HPDE6-E6E7 (cell line): ENCODE results near the gene PLD1.

Experiments used
- DNase-seq: peaks from one replicate; pipeline ENCODE4 v3.0.0; 2011; ENCODE audit warnings: missing footprints; ENCODE audit errors: extremely low spot score

PLD1 gene

GRCh38 chr3:171792531-171792930 is 17.8 kb downstream of the PLD1 start:
- no peak for DNase-seq

DNA sequence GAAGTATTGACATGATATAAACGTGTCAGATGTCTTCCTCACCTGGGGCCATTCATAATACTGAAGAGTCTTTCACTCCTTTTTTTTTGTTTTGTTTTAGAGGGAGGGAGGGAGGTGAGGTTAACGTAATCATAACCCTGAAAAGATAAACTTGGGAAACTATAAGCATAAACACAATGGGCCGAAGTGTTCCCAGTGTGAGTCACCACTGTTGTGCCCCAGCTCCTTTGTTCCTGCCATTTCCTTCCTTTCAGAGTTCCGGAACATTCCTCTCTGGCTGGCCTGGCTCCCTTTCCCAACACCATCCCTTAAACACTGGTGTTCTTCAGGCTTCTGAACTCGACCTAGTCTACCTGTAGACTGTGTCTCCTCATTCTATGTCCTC is 18.6 kb downstream of the PLD1 start:
- no peak for DNase-seq

DNA sequence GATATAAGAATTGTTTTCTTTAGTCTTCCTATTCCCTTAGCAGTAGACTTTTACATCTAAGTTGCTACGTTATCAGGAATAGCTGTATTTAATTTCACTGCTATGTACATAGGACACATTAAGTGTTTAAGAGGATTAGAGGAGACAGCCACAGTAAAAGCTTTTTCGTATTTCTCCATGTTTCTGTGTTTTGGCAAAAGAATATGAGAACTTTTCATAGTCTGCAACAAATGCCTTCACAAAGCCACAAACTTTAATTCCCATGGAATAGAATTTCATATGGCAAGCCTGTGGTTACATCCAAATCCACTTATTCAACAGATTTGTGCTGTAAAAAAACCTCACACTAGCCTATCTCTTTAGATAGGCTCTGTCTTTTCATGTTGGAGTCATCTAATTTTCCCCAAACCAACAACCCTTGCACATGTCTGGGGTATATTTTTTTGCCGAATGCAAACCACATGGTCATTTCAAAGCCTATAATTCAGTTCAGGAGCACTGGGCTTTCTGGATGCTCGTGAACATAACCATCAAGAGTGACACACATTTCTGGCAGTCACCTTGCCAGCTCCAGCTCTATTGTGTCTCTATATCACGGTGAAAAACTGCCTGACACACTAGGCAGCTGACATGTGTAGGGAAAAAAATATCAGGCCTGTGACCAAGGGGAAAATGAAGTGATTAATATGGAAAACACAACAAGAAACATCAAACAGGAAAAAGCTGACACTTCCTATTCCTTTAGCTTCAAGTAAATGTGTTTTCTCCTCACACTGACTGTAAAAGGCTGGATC is 19.2 kb downstream of the PLD1 start:
- DNase-seq = no peak

GRCh38 chr3:171790574-171790897 is 19.7 kb downstream of the PLD1 start:
- DNase-seq = no peak

GRCh38 chr3:171789759-171790505 is 20.4 kb downstream of the PLD1 start:
- no peak for DNase-seq

- no peak for DNase-seq
Observed at GRCh38 chr3:171788546-171789351, 21.5 kb downstream of the PLD1 start.

GRCh38 chr3:171786997-171787396 is 23.3 kb downstream of the PLD1 start:
- DNase-seq = no peak

GRCh38 chr3:171784937-171785336 is 25.3 kb downstream of the PLD1 start:
- DNase-seq = no peak

GRCh38 chr3:171784387-171784786 is 25.9 kb downstream of the PLD1 start:
- no peak for DNase-seq

- DNase-seq = no peak
Observed at GRCh38 chr3:171783626-171784025, 26.7 kb downstream of the PLD1 start.

- DNase-seq = no peak
Observed at GRCh38 chr3:171783086-171783485, 27.2 kb downstream of the PLD1 start.

GRCh38 chr3:171782617-171783016 is 27.7 kb downstream of the PLD1 start:
- no peak for DNase-seq

GRCh38 chr3:171781711-171782127 is 28.6 kb downstream of the PLD1 start:
- DNase-seq = no peak

DNA sequence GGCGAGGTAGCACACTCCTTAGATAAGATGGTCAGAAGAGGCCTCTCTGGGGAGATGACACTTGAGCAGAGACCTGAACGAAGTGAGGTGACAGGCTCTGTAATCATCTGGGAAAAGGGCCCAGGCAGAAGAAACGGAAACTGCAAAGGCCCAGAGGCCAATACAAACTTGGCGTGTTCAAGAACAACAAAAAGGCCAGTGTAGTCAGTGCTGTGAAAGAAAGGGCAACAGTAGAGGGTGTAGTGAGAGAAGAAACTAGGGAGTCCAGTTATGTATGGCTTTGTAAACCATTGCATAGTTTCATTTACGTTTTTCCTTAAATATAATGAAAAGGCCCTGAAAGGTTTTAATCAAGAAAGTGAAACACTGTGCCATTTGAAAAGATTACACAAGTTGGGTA is 31.8 kb downstream of the PLD1 start:
- DNase-seq = no peak

DNA sequence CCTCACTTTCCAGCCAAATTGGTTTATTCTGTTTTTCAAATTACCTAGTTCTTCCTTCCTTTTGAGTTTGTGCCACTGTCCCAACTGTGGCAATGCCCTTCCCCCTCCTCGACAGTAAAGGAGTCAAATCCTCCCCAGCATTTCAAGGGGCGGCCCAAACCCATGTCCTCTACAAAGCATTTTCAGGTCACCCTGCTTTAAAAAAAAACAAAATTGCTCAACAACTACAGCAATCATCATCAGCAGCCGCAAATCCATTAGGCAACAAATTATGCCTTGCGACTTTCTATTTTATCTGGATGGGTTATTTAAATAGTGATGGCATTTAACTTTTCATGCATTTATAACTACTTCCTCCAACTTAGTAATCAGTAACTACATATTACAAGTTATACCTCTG is 32.7 kb downstream of the PLD1 start:
- no peak for DNase-seq

- no peak for DNase-seq
Observed at GRCh38 chr3:171776839-171777583, 33.3 kb downstream of the PLD1 start.

DNA sequence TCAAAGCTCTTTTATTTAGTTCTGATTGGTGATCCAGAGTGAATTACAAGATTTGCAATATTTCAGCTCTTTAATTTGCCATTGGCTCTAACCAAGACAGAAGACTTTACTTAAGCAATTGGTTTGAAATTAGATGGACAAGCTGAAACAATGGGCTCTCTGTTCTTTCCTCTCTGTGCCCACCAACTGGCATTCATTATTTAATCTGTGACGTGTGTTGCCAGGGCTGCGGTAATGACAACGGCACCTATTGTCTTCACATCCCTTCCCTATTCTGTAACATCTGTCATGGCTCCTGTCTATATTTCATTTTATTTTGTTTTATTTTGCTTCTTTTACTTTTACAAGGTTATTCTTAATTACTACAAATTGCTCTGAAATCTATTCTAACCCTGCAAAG is 33.9 kb downstream of the PLD1 start:
- DNase-seq = no peak

DNA sequence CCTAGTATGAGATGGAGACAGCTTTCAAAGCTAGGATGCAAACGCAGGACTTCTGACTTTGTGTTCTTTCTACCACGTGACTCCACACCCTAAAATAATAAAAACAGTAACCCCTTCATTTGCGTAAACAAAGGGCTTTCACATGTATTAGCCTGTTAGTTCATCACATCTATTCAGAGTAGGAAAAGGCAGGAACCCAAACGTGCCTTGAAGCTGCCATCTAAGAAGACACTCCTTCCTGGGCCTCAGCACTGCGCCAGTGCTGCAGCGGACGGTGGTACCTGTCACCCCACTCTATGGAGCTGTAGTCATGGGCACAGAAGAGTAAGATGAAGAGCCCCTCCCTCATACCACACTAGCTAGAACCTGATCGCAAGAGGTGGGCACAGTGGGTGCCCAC is 34.3 kb downstream of the PLD1 start:
- no peak for DNase-seq

DNA sequence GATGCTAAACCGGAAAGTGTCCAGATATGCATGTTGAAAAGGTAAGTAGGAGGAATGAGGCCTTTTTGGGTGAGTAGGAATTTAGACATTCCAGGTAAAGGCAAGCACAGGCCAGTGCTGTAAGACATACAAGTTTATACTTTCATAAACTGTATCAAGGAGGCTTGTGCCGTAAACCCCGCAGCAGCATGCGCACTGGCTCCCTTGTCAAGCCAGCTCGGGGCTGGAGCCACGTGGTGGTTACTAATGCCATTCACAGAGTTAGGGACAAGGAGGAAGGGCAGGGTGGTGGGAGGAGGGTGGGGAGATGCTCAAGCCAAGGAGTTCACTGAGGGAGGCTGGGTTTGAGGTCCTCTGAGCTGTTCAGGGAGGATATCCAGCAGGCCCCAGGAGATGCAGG is 35.8 kb downstream of the PLD1 start:
- no peak for DNase-seq

DNA sequence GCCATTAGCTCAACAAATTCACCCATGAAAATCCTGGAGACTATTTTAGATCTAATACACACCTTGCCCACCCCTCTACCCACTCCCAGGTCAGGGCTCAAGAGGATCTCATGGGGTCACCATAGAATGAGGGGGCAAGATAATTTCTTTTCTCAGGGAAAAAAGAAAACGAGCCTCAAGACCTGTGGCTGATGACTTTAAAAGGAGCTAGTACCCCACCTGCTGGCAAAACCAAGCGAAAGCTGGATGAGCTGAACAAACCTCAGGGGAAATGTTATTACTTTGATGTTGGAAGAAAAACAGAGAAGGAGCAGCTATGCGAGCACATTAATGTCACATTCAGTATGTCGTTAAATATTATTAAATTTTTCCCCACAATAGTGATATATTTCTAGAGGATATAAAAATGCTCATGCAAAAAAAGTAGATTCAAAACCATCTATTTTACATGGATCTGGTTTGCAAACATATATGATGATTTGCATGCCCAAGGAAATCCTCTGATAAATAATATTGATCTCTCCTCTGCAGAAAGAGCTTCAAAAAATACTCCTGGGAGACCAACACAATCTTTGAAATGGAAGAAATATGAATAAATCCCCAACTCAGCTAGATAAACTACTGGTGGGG is 37.7 kb downstream of the PLD1 start:
- DNase-seq = no peak
